SJCRH30 (cell line): ENCODE results near the gene EEF2KMT. TPM values are rescaled to one million over a fixed set of nuclear protein-coding genes. Genes with fewer than 3 reads are reported as not detected.

Experiments
- DNase-seq, 2 experiments: peaks; one replicate each; pipeline ENCODE4 v3.0.0-alpha.2; 2015 to 2020
- H3K27ac ChIP-seq: fragments of 250-450 bp; sonication (Bioruptor Pico); 2 replicates; pipeline ENCODE4 v1.5.1; 2020; ENCODE audit warnings: mild to moderate bottlenecking, moderate library complexity
- H3K27me3 ChIP-seq: fragments of 250-450 bp; sonication (Bioruptor Pico); 2 replicates; pipeline ENCODE4 v1.5.1; 2020; ENCODE audit warnings: mild to moderate bottlenecking, moderate library complexity
- H3K36me3 ChIP-seq: fragments of 250-450 bp; sonication (Bioruptor Pico); 2 replicates; pipeline ENCODE4 v1.5.1; 2020; ENCODE audit warnings: mild to moderate bottlenecking, moderate library complexity
- H3K4me1 ChIP-seq: fragments of 250-450 bp; sonication (Bioruptor Pico); 2 replicates; pipeline ENCODE4 v1.5.1; 2020; ENCODE audit warnings: mild to moderate bottlenecking, moderate library complexity
- H3K4me3 ChIP-seq: fragments of 250-450 bp; sonication (Bioruptor Pico); 2 replicates; pipeline ENCODE4 v1.5.1; 2020; ENCODE audit warnings: mild to moderate bottlenecking, moderate library complexity
- H3K9me3 ChIP-seq: fragments of 250-450 bp; sonication (Bioruptor Pico); replicated peaks from 2 replicates; pipeline ENCODE4 v1.5.1; 2020; ENCODE audit warnings: mild to moderate bottlenecking, moderate library complexity
- total RNA-seq: library from RNA; depleted of rRNA; stranded (reverse); fragments of >200 nt; shearing (Covaris generic); gene quantifications from 2 replicates; pipeline ENCODE4 v1.2.3, GENCODE V29; 2014; rRNA removed

EEF2KMT gene
- total RNA-seq, 1 experiment from 2014 or later: 10.9 TPM

DNA sequence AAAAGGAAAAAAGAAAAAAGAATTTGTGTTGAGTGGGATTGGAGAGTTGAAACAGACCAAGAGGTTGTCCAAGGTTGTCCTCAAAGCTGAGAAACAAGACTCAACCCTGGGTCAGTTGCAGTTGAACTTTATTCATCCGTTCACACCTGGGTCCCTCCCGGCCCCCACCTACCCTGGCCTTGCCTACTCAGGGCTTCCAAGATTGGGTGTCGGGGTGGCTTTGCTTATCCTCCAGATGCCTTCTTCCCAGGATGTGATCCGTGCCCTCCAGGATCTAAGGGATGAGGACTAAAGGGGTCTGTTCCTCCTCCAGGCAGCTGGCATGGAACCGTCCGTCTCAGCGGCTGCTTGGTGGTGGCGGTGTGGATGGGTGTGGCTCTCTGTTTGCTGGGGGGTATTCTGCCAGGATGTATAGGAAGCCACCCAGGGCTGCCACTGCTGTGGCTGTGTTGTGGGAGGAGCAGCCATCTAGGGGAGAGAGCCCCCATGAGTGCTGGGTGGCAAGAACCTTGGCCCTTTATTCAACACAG lies 53.5 kb downstream of the EEF2KMT start:
- no peak for DNase-seq
- H3K27ac ChIP-seq: no peak overlapping the region
- H3K36me3 ChIP-seq: no peaks in the 10 kb centered on the region
- H3K4me1 ChIP-seq: no peaks in the 10 kb centered on the region
- H3K9me3 ChIP-seq: no peaks in the 10 kb centered on the region
- no peak overlapping the region for H3K4me3 ChIP-seq
- H3K27me3 ChIP-seq: peaks cover 7% of the 10 kb centered on the region; the same call in 1 of the 2 replicates

DNA sequence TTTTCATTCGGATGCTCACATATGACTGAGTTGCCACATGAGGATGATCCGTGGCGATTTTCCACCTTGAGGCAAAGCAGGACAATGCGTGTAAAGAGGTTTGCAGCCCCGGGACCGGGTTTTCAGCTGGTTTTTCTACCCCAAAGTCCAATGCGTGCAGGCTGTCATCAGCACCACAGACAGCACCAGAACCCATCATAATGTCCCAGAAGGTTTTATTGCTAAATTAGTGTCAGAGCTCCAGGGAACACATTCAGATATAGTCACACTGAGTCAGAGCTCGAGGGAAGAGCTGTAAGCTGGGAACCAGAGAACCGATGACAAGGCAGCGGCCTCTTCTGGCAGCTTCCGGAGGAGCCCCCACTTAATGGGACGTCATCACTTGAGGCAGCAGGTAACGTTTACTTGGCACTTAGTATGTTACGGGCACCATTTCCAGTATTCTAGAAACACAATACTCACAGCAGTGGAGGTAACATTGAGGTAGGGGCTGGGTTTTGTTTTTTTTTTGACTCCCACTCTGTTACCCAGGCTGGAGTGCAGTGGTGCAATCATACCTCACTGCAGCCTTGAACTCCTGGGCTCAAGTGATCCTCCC lies 54.9 kb downstream of the EEF2KMT start:
- no peak for DNase-seq
- no peaks in the 10 kb centered on the region for H3K4me1 ChIP-seq

DNA sequence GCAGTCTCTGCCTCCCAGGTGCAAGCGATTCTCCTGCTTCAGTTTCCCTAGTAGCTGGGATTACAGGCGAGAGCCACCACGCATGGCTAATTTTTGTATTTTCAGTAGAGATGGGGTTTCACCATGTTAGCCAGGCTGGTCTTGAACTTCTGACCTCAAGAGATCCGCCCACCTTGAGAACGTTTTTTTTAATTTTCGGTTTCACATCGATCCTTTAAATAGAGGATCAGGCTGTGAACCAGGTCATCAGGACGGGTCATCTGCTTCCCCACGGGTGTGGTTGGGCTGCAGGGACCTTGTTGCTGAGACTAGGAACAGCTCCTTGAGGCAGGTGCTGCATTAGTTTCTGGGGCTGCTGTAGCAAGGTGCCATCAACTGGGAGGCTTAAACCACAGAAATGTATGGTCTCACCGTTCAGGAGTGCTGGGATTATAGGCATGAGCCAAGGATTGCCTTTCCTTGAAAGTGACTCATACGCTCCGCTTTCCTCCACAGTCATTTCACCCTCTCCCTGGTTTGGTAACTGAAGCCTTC lies 55.9 kb downstream of the EEF2KMT start:
- DNase-seq: peak in 1 of 2 experiments; percentile 11
- Histone ChIP-seq H3K27ac (no peak overlapping the region), H3K27me3 (peaks cover 7% of the 10 kb centered on the region; the same call in 1 of the 2 replicates)

More for the DNA sequence above, 54.9 kb downstream of the EEF2KMT start:
- no peak overlapping the region for H3K27ac ChIP-seq
- H3K27me3 ChIP-seq: peaks cover 7% of the 10 kb centered on the region; the same call in 1 of the 2 replicates
- H3K9me3 ChIP-seq: no peaks in the 10 kb centered on the region
- no peaks in the 10 kb centered on the region for H3K36me3 ChIP-seq
- H3K4me3 ChIP-seq: no peak overlapping the region

DNA sequence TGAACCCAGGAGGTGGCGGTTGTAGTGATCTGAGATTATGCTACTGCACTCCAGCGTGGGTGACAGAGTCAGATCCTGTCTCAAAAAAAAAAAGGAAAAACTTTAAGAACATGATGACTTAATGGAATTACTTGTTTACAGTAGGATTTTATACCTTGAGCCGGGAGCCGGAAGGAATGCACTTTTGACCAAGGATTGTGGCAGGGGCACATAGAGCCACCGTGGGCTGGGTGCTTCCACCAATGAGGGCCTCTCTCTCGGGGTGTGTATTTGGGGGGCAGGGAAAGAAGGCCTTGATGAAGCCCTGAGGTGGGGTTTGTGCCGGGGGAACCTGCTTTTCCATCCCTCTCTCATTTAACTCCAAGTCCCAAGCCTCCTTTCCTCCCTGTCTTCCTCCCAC lies 57.1 kb downstream of the EEF2KMT start:
- no peak overlapping the region for H3K4me3 ChIP-seq
- H3K27ac ChIP-seq: no peak overlapping the region
- no peak for DNase-seq
- no peaks in the 10 kb centered on the region for H3K36me3 ChIP-seq
- H3K9me3 ChIP-seq: no peaks in the 10 kb centered on the region
- peaks cover 7% of the 10 kb centered on the region; the same call in 1 of the 2 replicates for H3K27me3 ChIP-seq
- no peaks in the 10 kb centered on the region for H3K4me1 ChIP-seq

More for the DNA sequence above, 55.9 kb downstream of the EEF2KMT start:
- Histone ChIP-seq H3K4me3 (no peak overlapping the region), H3K36me3 (no peaks in the 10 kb centered on the region), H3K4me1 (no peaks in the 10 kb centered on the region), H3K9me3 (no peaks in the 10 kb centered on the region)

DNA sequence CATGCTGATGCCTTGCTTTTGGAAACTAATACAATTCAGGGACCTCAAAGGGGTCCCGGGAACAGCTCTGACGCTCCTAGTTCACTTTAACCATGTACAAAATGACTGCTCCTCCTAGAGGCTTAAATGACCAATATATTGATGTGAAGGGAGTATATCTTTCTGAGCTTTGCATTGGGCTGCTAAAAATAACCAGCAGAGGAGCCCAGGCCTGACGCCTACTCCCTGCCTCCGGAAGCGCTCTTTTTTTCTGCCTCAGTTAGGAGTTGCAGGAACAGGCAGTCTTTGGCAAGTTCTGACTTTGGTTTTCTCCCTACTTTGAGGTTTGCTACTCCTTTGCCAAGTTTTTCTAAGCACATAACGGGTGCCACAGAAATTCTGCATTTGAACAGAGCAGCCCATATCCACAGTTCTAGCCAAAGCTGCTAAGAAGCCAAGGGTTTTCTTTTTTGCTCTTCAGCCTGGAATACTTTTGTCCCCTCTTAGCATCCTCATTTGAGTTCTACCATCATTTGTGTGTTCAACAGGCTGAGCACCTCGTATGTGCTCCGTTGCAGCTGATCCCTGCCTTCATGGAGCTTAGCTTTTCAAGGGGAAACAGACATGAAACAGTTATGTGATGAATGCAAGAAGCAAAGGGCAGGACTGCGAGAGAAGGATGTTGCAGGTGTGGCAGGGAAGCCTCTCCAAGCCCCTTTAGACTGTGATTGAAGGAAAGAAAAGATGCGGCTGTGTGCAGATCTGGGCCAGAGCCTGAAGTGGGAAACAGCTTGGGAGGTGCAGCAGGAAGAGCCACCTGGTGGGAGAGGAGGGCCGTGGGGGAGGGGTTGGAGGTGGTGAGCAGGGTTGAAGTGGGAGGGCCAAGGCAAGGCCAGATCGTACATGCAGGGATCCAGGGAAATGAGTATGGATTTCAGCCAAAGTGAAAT lies 61.1 kb downstream of the EEF2KMT start:
- Histone ChIP-seq H3K27ac (no peak overlapping the region), H3K36me3 (no peaks in the 10 kb centered on the region), H3K4me1 (no peaks in the 10 kb centered on the region), H3K27me3 (peaks cover 7% of the 10 kb centered on the region; the same call in 1 of the 2 replicates), H3K9me3 (no peaks in the 10 kb centered on the region), H3K4me3 (no peak overlapping the region)
- DNase-seq: no peak

DNA sequence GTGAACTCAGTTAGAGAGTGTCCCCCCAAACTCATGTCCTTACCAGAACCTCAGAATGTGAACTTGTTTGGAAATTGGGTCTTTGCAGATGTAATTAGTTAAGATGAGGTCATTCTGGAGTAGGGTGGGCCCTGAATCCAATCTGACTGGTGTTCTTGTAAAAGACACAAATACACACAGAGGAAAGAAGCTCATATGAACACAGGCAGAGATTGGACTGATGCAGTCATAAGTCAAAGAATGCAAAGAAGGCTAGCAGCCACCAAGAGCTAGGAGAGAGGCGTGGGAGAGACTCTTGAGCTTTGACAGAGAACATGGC lies 61.7 kb downstream of the EEF2KMT start:
- no peaks in the 10 kb centered on the region for H3K36me3 ChIP-seq
- peaks cover 3% of the 10 kb centered on the region; the same call in 1 of the 2 replicates for H3K27me3 ChIP-seq
- no peak overlapping the region for H3K27ac ChIP-seq
- H3K4me3 ChIP-seq: no peak overlapping the region
- DNase-seq: no peak
- H3K4me1 ChIP-seq: no peaks in the 10 kb centered on the region
- no peaks in the 10 kb centered on the region for H3K9me3 ChIP-seq

Other genes starting within 250 kb of the EEF2KMT start
- gene PPL, start 160.6 kb downstream of the EEF2KMT start, total RNA-seq: 0.18 and 0.22 TPM in 2 replicates
- not detected in 2 replicates for gene SEC14L5, start 139.5 kb downstream of the EEF2KMT start, total RNA-seq
- 6.4 and 8.1 TPM in 2 replicates for gene NAGPA, start 63.9 kb downstream of the EEF2KMT start, total RNA-seq
- gene C16orf89, start 31.8 kb downstream of the EEF2KMT start, total RNA-seq: not detected in 2 replicates
- 8.2 and 9.4 TPM in 2 replicates for gene ALG1, start 26.0 kb downstream of the EEF2KMT start, total RNA-seq